ENCODE results near the gene VOPP1. TPM values are rescaled to one million over a fixed set of nuclear protein-coding genes. Genes with fewer than 3 reads are reported as not detected.

Gene VOPP1
- total and polyA plus RNA-seq, 10 of the 15 experiments (the other 5 are each of a cell fraction or from before 2014, with no cell fraction given), result 32.8 to 206 (median 129) TPM

- TF ChIP-seq, protein P1, sequence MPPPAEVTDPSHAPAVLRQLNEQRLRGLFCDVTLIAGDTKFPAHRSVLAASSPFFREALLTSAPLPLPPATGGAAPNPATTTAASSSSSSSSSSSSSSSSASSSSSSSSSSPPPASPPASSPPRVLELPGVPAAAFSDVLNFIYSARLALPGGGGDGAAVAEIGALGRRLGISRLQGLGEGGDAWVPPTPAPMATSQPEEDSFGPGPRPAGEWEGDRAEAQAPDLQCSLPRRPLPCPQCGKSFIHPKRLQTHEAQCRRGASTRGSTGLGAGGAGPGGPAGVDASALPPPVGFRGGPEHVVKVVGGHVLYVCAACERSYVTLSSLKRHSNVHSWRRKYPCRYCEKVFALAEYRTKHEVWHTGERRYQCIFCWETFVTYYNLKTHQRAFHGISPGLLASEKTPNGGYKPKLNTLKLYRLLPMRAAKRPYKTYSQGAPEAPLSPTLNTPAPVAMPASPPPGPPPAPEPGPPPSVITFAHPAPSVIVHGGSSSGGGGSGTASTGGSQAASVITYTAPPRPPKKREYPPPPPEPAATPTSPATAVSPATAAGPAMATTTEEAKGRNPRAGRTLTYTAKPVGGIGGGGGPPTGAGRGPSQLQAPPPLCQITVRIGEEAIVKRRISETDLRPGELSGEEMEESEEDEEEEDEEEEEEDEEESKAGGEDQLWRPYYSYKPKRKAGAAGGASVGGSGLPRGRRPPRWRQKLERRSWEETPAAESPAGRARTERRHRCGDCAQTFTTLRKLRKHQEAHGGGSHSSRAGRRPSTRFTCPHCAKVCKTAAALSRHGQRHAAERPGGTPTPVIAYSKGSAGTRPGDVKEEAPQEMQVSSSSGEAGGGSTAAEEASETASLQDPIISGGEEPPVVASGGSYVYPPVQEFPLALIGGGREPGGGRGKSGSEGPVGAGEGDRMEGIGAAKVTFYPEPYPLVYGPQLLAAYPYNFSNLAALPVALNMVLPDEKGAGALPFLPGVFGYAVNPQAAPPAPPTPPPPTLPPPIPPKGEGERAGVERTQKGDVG (CRISPR knock-in tag; IDR thresholded peaks at IDR 0.05), result no peak
- TF ChIP-seq MTA3 (IDR thresholded peaks at IDR 0.05; ENCODE audit: borderline replicate concordance, low read length) (no peak), MEF2B (IDR thresholded peaks at IDR 0.05; ENCODE audit: partially characterized antibody, poor library complexity, severe bottlenecking) (peak; percentile 63), SREBF2 (IDR thresholded peaks at IDR 0.05; ENCODE audit: low read length) (peak; percentile 40; the same call in 1 of the 2 replicates), JUND (IDR thresholded peaks at IDR 0.05; ENCODE audit: low read depth, low read length) (peak; percentile 95), HDGF (IDR thresholded peaks at IDR 0.05) (no peak; the same call in none of the 2 replicates), NRF1 (conservative IDR thresholded peaks at IDR 0.05; ENCODE audit: low read depth, low read length) (no peak), KAT2A (conservative IDR thresholded peaks at IDR 0.05; ENCODE audit: control insufficient read depth, low read depth, low read length) (no peak), NFXL1 (IDR thresholded peaks at IDR 0.05; ENCODE audit: borderline replicate concordance) (no peak), POLR2AphosphoS2 (IDR thresholded peaks at IDR 0.05; ENCODE audit: low read depth, low read length) (no peak), NR2C1 (IDR thresholded peaks at IDR 0.05) (no peak), HCFC1 (IDR thresholded peaks at IDR 0.05; ENCODE audit: low read length) (no peak), ZNF384 (IDR thresholded peaks at IDR 0.05; ENCODE audit: borderline replicate concordance, low read depth, low read length) (peak; percentile 89), NFIC (IDR thresholded peaks at IDR 0.05; ENCODE audit: low read depth, low read length) (peak; percentile 84), E2F8 (IDR thresholded peaks at IDR 0.05; ENCODE audit: low read depth, partially characterized antibody) (no peak)
- TF ChIP-seq, protein P2, sequence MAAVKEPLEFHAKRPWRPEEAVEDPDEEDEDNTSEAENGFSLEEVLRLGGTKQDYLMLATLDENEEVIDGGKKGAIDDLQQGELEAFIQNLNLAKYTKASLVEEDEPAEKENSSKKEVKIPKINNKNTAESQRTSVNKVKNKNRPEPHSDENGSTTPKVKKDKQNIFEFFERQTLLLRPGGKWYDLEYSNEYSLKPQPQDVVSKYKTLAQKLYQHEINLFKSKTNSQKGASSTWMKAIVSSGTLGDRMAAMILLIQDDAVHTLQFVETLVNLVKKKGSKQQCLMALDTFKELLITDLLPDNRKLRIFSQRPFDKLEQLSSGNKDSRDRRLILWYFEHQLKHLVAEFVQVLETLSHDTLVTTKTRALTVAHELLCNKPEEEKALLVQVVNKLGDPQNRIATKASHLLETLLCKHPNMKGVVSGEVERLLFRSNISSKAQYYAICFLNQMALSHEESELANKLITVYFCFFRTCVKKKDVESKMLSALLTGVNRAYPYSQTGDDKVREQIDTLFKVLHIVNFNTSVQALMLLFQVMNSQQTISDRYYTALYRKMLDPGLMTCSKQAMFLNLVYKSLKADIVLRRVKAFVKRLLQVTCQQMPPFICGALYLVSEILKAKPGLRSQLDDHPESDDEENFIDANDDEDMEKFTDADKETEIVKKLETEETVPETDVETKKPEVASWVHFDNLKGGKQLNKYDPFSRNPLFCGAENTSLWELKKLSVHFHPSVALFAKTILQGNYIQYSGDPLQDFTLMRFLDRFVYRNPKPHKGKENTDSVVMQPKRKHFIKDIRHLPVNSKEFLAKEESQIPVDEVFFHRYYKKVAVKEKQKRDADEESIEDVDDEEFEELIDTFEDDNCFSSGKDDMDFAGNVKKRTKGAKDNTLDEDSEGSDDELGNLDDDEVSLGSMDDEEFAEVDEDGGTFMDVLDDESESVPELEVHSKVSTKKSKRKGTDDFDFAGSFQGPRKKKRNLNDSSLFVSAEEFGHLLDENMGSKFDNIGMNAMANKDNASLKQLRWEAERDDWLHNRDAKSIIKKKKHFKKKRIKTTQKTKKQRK (IDR thresholded peaks at IDR 0.05; ENCODE audit: low read depth, low read length), result no peak
- TF ChIP-seq, protein P3, sequence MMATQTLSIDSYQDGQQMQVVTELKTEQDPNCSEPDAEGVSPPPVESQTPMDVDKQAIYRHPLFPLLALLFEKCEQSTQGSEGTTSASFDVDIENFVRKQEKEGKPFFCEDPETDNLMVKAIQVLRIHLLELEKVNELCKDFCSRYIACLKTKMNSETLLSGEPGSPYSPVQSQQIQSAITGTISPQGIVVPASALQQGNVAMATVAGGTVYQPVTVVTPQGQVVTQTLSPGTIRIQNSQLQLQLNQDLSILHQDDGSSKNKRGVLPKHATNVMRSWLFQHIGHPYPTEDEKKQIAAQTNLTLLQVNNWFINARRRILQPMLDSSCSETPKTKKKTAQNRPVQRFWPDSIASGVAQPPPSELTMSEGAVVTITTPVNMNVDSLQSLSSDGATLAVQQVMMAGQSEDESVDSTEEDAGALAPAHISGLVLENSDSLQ (IDR thresholded peaks at IDR 0.05), result peak; percentile 55; the same call in 1 of the 2 replicates
These were observed 55.1 kb downstream of the VOPP1 start (continued) for GRCh38 chr7:55517191-55517633.
